ENCODE measurements around the gene SAV1.
"Not testable (repeated sequence)": the region's sequence is repeated elsewhere in the genome, so short reads cannot be mapped to it uniquely, and the experiment has no call there.

Gene SAV1

DNA sequence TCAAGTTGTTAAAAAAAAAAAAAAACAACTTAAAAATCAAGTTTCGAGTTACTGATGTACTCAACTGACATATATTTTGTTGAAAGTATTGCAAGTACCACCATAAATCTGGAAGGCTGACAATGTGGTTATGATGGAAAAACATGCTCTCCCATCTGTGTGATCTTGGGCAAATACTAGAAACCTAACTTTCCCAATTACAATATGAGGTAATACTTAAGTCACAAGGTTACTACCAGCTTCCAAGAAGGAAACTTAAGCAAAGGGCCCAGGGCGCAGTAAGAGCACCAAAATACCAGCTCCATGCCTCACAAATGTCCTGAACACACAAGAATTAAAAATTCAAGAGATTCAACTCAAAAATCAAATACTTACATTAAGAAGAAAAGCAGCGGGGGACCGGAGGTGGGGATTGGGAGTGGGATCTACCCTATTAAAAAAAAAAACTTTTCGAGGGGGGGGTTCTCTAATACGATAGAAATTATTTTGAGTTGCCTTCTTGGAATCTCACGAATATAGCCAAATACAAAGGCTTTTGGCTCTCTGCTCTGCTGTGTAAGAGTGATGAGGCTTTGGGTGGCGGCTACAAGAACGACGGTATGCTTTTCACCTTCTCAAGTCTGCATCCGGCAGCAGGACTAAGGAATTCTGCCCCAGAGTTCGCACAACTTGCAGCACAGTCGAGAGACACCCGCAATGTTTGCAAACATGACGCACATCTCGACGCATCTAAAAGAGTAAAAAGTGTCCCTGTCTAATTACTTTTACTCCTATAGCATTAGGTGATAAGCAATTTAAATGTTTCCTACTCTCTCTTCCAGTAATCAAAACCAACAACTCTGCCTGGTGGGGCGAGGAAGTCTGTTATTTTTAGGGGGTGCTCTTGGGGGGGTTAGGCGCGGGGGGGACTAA is 1.1 kb downstream of the SAV1 start:
- 0 out of 2 replicates have a peak, but pooled peaks cover 14% of the 10 kb centered on the region for H4K20me1 ChIP-seq
- peaks cover 13% of the 10 kb centered on the region; the same call in 1 of the 2 replicates for H3K36me3 ChIP-seq
- H3K9me3 ChIP-seq: no peaks in the 10 kb centered on the region
- H3K9ac ChIP-seq: peak overlapping the region; percentile 90
- no peak for TF ChIP-seq Cebpa-rat (IDR thresholded peaks at IDR 0.05)
- H3K27me3 ChIP-seq: no peaks in the 10 kb centered on the region
- H3K27ac ChIP-seq: peak overlapping the region; percentile 90
- peak overlapping the region; percentile 95 for H3K4me2 ChIP-seq
- peak overlapping the region; percentile 95 for H3K4me3 ChIP-seq
- peaks cover 25% of the 10 kb centered on the region for H3K4me1 ChIP-seq

DNA sequence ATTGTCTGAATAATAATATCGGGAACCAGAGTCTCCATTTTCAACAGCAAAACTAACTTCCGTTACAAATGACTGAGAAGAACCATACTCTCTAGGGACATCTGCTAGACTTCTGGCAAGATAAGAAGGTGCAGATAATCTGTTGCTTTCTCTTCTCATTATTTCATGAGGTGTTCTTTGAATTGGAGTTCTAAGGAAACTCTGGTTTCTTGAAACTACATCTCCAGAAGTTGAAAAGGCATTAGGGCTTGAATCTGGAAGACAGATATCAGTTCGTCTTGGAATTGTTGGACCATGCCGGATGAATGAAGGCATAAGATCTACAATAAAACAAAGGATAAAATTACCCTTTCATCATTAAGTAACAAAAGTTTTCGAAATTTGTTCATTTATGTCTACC is 2.8 kb downstream of the SAV1 start:
- Histone ChIP-seq H3K9me3 (peaks cover 16% of the 10 kb centered on the region; the same call in 1 of the 2 replicates), H4K20me1 (0 out of 2 replicates have a peak, but pooled peaks cover 14% of the 10 kb centered on the region), H3K4me1 (peaks cover 25% of the 10 kb centered on the region), H3K4me2 (peak overlapping the region; percentile 95), H3K4me3 (peak overlapping the region; percentile 33; the same call in 1 of the 2 replicates), H3K36me3 (peaks cover 30% of the 10 kb centered on the region)
- H3K9ac ChIP-seq, H3K27me3 ChIP-seq, H3K27ac ChIP-seq: not testable (repeated sequence)

DNA sequence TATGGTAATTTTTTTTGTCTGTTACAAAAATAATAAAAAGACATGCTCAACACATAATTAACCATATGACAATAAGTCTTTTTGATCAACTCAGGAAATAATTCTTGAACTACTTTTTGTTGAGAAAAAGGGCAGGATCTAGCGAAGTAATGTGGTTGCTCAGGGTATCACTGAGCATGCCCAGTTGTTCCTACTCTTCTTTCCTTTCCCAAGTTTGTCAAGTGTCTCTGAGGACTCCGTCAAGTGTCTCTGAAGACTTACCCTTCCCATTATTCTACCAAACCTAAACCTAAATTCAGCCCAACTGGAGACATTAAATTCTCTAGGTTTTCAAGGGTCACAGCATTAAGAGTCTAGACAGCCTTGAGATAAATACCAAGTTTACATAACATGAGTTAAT is 3.5 kb downstream of the SAV1 start:
- Histone ChIP-seq H3K36me3 (peaks cover 38% of the 10 kb centered on the region), H3K9me3 (peaks cover 24% of the 10 kb centered on the region; the same call in 1 of the 2 replicates), H4K20me1 (0 out of 2 replicates have a peak, but pooled peaks cover 14% of the 10 kb centered on the region), H3K4me1 (peaks cover 25% of the 10 kb centered on the region), H3K4me2 (peak overlapping the region; percentile 95)
- H3K4me3 ChIP-seq, H3K27ac ChIP-seq, H3K27me3 ChIP-seq, H3K9ac ChIP-seq: not testable (repeated sequence)

DNA sequence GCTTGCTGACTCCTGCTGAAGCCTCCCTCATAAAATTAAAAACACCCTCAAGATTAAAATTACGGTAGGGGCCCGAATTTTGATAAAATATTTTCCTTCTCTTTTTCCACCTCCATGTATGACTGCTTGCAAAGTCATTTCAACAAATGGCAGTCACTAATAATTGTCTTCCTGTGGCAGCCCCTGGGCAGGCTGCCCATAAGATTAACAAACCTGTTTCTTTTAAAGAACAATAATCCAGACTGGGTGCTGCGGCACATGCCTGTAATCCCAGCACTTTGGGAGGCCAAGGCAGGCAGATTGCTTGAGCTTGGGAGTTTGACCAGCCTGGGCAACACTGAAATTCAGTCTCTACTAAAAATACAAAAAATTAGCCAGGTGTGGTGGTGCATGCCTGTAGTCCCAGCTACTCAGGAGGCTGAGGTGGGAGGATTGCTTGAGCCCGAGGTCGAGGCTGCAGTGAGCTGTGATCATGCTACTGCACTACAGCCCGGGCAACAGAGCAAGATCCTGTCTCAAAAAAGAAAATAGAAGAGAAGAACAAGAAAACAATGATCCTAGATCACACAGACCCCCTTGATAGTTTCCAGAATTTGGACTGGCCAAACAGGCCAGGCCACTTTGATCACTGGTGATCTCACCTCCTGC is 8.7 kb downstream of the SAV1 start:
- H3K36me3 ChIP-seq: peaks cover 39% of the 10 kb centered on the region
- TF ChIP-seq Cebpa-rat (IDR thresholded peaks at IDR 0.05): no peak
- H3K9ac ChIP-seq: no peak overlapping the region
- peaks cover 5% of the 10 kb centered on the region; the same call in 1 of the 2 replicates for H4K20me1 ChIP-seq
- no peak overlapping the region for H3K4me2 ChIP-seq
- H3K27me3 ChIP-seq: no peaks in the 10 kb centered on the region
- peaks cover 26% of the 10 kb centered on the region; the same call in 1 of the 2 replicates for H3K9me3 ChIP-seq
- H3K4me1 ChIP-seq: peaks cover 2% of the 10 kb centered on the region
- H3K4me3 ChIP-seq: no peak overlapping the region
- no peak overlapping the region for H3K27ac ChIP-seq

DNA sequence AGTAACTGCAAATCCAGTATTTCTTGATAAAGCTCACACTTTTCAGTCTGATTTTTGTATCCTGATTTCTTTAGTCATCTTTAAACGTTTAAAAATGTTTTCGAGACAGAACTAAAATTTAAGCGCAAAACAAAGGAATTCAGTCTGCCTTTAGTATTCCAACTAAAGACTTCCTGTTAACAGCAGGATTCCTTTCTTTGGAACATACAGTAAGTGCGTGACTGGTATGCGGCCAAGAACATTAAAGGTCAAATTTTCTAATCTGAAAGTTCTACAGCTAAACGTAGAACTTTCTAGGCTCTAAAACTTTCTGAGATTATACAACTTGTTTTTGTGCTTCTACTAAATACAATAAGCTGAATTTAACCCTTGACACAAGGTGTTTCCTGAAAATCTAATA is 9.9 kb downstream of the SAV1 start:
- Histone ChIP-seq H3K9ac (no peak overlapping the region), H3K9me3 (peaks cover 26% of the 10 kb centered on the region; the same call in 1 of the 2 replicates), H3K4me1 (no peaks in the 10 kb centered on the region), H3K36me3 (peaks cover 33% of the 10 kb centered on the region), H4K20me1 (peaks cover 17% of the 10 kb centered on the region; the same call in 1 of the 2 replicates), H3K27ac (no peak overlapping the region), H3K27me3 (no peaks in the 10 kb centered on the region), H3K4me3 (no peak overlapping the region), H3K4me2 (no peak overlapping the region)
- no peak for TF ChIP-seq Cebpa-rat (IDR thresholded peaks at IDR 0.05)

DNA sequence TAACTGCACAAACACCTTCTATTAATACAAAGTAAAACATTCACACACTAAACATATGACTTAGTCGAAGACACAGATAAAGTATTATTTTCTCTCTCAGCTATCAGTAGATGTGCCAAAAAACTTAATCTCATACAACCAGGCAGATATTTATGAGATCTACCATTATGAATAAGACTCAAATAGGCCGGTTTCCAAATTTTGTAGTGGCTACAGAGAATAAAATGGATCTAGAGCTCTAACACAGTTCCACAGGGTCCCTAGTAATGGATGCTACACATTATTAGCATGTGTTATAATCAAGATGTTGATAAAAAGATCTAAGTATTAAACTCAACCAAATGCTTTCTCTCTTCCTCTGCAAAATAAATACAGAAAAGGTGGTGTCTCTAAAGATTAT is 10.4 kb downstream of the SAV1 start:
- peaks cover 26% of the 10 kb centered on the region; the same call in 1 of the 2 replicates for H3K9me3 ChIP-seq
- H3K36me3 ChIP-seq: peaks cover 34% of the 10 kb centered on the region
- H3K9ac ChIP-seq: no peak overlapping the region
- no peak overlapping the region for H3K4me3 ChIP-seq
- no peak for TF ChIP-seq Cebpa-rat (IDR thresholded peaks at IDR 0.05)
- no peak overlapping the region for H3K27ac ChIP-seq
- H3K27me3 ChIP-seq: no peaks in the 10 kb centered on the region
- H3K4me2 ChIP-seq: no peak overlapping the region
- peaks cover 18% of the 10 kb centered on the region; the same call in 1 of the 2 replicates for H4K20me1 ChIP-seq
- H3K4me1 ChIP-seq: no peaks in the 10 kb centered on the region

DNA sequence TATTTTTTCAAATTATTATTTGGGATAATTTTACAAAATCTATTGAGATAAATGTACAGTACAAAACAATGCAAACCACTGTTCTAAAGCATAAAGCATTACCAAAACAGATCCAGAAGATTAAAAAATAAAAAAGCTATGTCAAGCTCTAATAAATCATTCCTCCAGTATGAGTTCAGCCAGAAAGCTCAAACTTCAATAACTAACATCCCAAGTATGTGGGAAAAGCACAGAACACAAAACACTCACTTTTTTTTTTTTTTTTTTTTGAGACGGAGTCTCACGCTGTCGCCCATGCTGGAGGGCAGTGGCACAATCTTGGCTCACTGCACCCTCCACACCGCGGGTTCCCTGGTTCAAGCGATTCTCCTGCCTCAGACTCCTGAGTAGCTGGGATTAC is 11.3 kb downstream of the SAV1 start:
- no peak overlapping the region for H3K27ac ChIP-seq
- H3K4me2 ChIP-seq: no peak overlapping the region
- no peak overlapping the region for H3K4me3 ChIP-seq
- H3K27me3 ChIP-seq: no peaks in the 10 kb centered on the region
- TF ChIP-seq Cebpa-rat (IDR thresholded peaks at IDR 0.05): no peak
- no peaks in the 10 kb centered on the region for H3K4me1 ChIP-seq
- H3K9me3 ChIP-seq: peaks cover 24% of the 10 kb centered on the region; the same call in 1 of the 2 replicates
- peaks cover 31% of the 10 kb centered on the region for H3K36me3 ChIP-seq
- H4K20me1 ChIP-seq: peaks cover 18% of the 10 kb centered on the region; the same call in 1 of the 2 replicates
- no peak overlapping the region for H3K9ac ChIP-seq

DNA sequence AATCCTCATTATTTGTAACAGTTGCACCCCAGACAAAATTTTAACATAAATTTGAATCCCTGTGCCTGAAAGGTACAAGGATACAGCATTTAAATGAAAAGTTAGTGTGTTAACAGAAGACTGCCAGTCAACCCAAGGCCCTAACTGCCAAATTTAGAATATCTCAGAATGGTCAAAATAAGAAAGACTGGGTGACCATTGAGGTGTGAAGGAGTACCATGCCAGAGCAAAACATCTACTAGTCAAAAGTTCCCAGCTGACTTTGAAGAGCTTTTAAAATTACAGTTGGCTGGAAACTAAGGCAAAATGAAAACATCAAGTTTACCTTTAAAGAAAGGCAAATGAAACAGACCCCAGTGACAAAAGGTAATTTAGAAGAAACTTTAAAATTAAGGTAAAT is 18.4 kb downstream of the SAV1 start:
- no peak for TF ChIP-seq Cebpa-rat (IDR thresholded peaks at IDR 0.05)
- Histone ChIP-seq H3K4me3 (no peak overlapping the region), H3K27ac (no peak overlapping the region), H3K4me1 (peaks cover 29% of the 10 kb centered on the region), H3K4me2 (peak overlapping the region; percentile 60), H4K20me1 (peaks cover 27% of the 10 kb centered on the region; the same call in 1 of the 2 replicates), H3K9me3 (no peaks in the 10 kb centered on the region), H3K36me3 (peaks cover 12% of the 10 kb centered on the region), H3K9ac (no peak overlapping the region), H3K27me3 (no peaks in the 10 kb centered on the region)

DNA sequence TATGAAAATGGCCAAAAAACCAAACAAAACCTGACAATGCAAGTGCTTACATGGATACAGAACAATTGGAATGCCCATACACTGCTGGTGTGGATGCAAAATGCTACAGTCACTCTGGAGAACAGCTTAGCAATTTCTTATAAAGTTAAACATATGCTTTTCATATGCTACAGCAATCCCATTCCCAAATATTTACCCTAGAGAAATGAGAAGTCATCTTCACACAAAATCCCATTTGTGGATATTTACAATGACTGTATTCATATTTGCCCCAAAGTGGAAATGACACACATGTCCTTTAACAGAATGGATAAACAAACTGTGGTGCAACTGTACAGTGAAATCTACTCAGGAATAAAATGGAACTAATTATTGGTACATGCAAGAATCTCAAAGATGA is 20.4 kb downstream of the SAV1 start:
- peaks cover 29% of the 10 kb centered on the region for H3K4me1 ChIP-seq
- no peaks in the 10 kb centered on the region for H3K27me3 ChIP-seq
- H3K27ac ChIP-seq: no peak overlapping the region
- no peak overlapping the region for H3K4me3 ChIP-seq
- H3K4me2 ChIP-seq: peak overlapping the region; percentile 44
- H3K9me3 ChIP-seq: no peaks in the 10 kb centered on the region
- peaks cover 27% of the 10 kb centered on the region for H3K36me3 ChIP-seq
- no peak overlapping the region for H3K9ac ChIP-seq
- TF ChIP-seq Cebpa-rat (IDR thresholded peaks at IDR 0.05): no peak
- H4K20me1 ChIP-seq: peaks cover 12% of the 10 kb centered on the region; the same call in 1 of the 2 replicates

DNA sequence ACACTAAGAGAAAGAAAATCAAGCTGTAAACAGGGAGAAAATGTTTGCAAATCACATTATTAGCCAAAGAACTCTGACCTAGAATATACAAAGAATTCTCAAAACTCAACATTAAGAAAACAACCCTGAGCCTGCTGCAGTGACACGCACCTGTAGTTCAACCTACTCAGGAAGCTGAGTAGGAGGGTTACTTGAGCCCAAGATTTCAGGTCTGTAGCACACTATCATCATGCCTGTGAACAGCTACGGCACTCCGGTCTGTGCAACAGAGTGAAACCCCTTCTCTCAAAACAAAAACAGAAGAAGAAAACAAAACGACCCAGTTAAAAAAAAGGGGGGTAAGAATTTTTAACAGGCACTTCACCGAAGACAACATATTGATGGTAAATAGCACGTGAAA is 20.8 kb downstream of the SAV1 start:
- Histone ChIP-seq H3K27ac (no peak overlapping the region), H3K4me3 (no peak overlapping the region), H3K4me2 (peak overlapping the region; percentile 44), H3K9me3 (no peaks in the 10 kb centered on the region), H3K9ac (no peak overlapping the region), H4K20me1 (peaks cover 12% of the 10 kb centered on the region; the same call in 1 of the 2 replicates), H3K4me1 (peaks cover 29% of the 10 kb centered on the region), H3K27me3 (no peaks in the 10 kb centered on the region), H3K36me3 (peaks cover 28% of the 10 kb centered on the region)
- no peak for TF ChIP-seq Cebpa-rat (IDR thresholded peaks at IDR 0.05)
